Muscle of leg (tissue), 9 donors: ENCODE data around the gene EPB41L1. TPM values are rescaled to one million over a fixed set of nuclear protein-coding genes. Genes with fewer than 3 reads are reported as not detected.

ENCODE experiments used
- polyA plus RNA-seq, 8 donors: library from polyadenylated mRNA; unstranded; fragments of 120-200 nt; gene quantifications; one replicate each; pipeline versions ENCODE4 v1.2.1 to v1.2.3, GENCODE V29; 2013; ENCODE audit warnings: inconsistent platforms in 1 of 8, low replicate concordance in 1 of 8; ENCODE audit not compliant: insufficient read length in 8 of 8, insufficient read depth in 1 of 8
- total RNA-seq: library from RNA; stranded (reverse); fragments of 120-200 nt; gene quantifications from one replicate; pipeline ENCODE4 v1.2.4, GENCODE V29; 2013

EPB41L1 gene
- total and polyA plus RNA-seq, 9 donors, result 14.3 to 37.6 (median 25.1) TPM

Other genes with a start within 250 kb of the EPB41L1 start
- 26.4 TPM for gene SCAND1, start 200.2 kb upstream of the EPB41L1 start, total RNA-seq
- gene SCAND1, start 200.2 kb upstream of the EPB41L1 start, polyA plus RNA-seq, result 10 to 100 TPM; 28.2 to 41.9 (median 36.9) TPM
- 5.5 TPM for gene CNBD2, start 186.2 kb upstream of the EPB41L1 start, total RNA-seq
- under 1 TPM; 0.15 to 0.56 (median 0.33) TPM for gene CNBD2, start 186.2 kb upstream of the EPB41L1 start, polyA plus RNA-seq
- 20.5 TPM for gene AAR2, start 81.7 kb downstream of the EPB41L1 start, total RNA-seq
- 10 to 100 TPM; 24.8 to 28.9 (median 27.4) TPM for gene AAR2, start 81.7 kb downstream of the EPB41L1 start, polyA plus RNA-seq
- 13.0 TPM for gene DLGAP4, start 151.6 kb downstream of the EPB41L1 start, total RNA-seq
- gene DLGAP4, start 151.6 kb downstream of the EPB41L1 start, polyA plus RNA-seq, result 10 to 100 TPM; 43.6 to 63.9 (median 52.3) TPM